Activated T-cell treated with anti-CD3 and anti-CD28 coated beads, Interleukin-2, amount 50 U/mL, for 72 hours (primary cell): Measurements from ENCODE around the gene E2F3. TPM values are rescaled to one million over a fixed set of nuclear protein-coding genes. Genes with fewer than 3 reads are reported as not detected.
"Not testable (repeated sequence)": the region's sequence is repeated elsewhere in the genome, so short reads cannot be mapped to it uniquely, and the experiment has no call there.

Source experiments
- ATAC-seq, 2 donors: fragments of 150-1000 bp; cut with Tn5 transposase; replicated peaks in 1 of 2; 2 replicates each; pipeline ENCODE4 v1.10.0; 2021; ENCODE audit warnings: moderate library complexity in 2 of 2, mild to moderate bottlenecking in 1 of 2
- DNase-seq, 2 donors: peaks; one replicate each; pipeline ENCODE4 v3.0.0; 2021 to 2022; ENCODE audit warnings: mixed read lengths in 1 of 2
- H3K27ac Mint-ChIP-seq: one replicate; pipeline ENCODE4 v1.8.0; 2022; ENCODE audit warnings: mild to moderate bottlenecking, moderate library complexity, mixed read lengths
- H3K27me3 Mint-ChIP-seq: one replicate; pipeline ENCODE4 v1.8.0; 2022; ENCODE audit warnings: low read depth, mixed read lengths
- H3K36me3 Mint-ChIP-seq, 2 donors: one replicate each; pipeline ENCODE4 v1.8.0; 2022; ENCODE audit warnings: mixed read lengths in 2 of 2, mild to moderate bottlenecking in 1 of 2; ENCODE audit not compliant: insufficient read depth in 2 of 2
- H3K4me1 Mint-ChIP-seq: one replicate; pipeline ENCODE4 v1.8.0; 2022; ENCODE audit warnings: low read depth, mixed read lengths
- H3K4me3 Mint-ChIP-seq, 2 donors: one replicate each; pipeline ENCODE4 v1.8.0; 2022; ENCODE audit warnings: mild to moderate bottlenecking in 2 of 2, mixed read lengths in 2 of 2, moderate library complexity in 2 of 2
- H3K9me3 Mint-ChIP-seq, 2 donors: one replicate each; pipeline ENCODE4 v1.8.0; 2022; ENCODE audit warnings: mixed read lengths in 2 of 2
- total RNA-seq, 2 donors: library from RNA; stranded (reverse); gene quantifications; one replicate each; pipeline ENCODE4 v1.2.3, GENCODE V29; 2022

The E2F3 gene
- total RNA-seq, 2 donors from 2014 or later: 17.5 to 18.0 TPM

GRCh38 chr6:20490591-20490990, 88.9 kb downstream of the E2F3 start:
- ATAC-seq: no peak
- H3K27ac Mint-ChIP-seq: no peak overlapping the region
- H3K9me3 Mint-ChIP-seq: no peaks in the 10 kb centered on the region
- no peak for DNase-seq
- H3K4me1 Mint-ChIP-seq: peaks cover 9% of the 10 kb centered on the region
- H3K27me3 Mint-ChIP-seq: no peaks in the 10 kb centered on the region
- H3K4me3 Mint-ChIP-seq: no peak overlapping the region
- H3K36me3 Mint-ChIP-seq: peaks cover 5 to 22% of the 10 kb centered on the region in 2 donors

- peaks cover 2 to 16% of the 10 kb centered on the region in 2 donors for H3K36me3 Mint-ChIP-seq
- H3K9me3 Mint-ChIP-seq: no peaks in the 10 kb centered on the region
- H3K4me1 Mint-ChIP-seq: no peaks in the 10 kb centered on the region
- H3K27ac Mint-ChIP-seq: no peak overlapping the region
- no peak for DNase-seq
- ATAC-seq: no peak
- no peak overlapping the region for H3K4me3 Mint-ChIP-seq
- H3K27me3 Mint-ChIP-seq: no peaks in the 10 kb centered on the region
Measured at GRCh38 chr6:20492099-20492498, 90.4 kb downstream of the E2F3 start.

- H3K27ac Mint-ChIP-seq: no peak overlapping the region
- no peaks in the 10 kb centered on the region for H3K36me3 Mint-ChIP-seq
- H3K9me3 Mint-ChIP-seq: no peaks in the 10 kb centered on the region
- ATAC-seq: no peak
- no peak for DNase-seq
- no peaks in the 10 kb centered on the region for H3K4me1 Mint-ChIP-seq
- no peak overlapping the region for H3K4me3 Mint-ChIP-seq
- no peaks in the 10 kb centered on the region for H3K27me3 Mint-ChIP-seq
Measured at GRCh38 chr6:20497216-20498040, 95.7 kb downstream of the E2F3 start.

GRCh38 chr6:20498041-20498385, 96.3 kb downstream of the E2F3 start:
- no peaks in the 10 kb centered on the region for H3K4me1 Mint-ChIP-seq
- no peak for DNase-seq
- H3K4me3 Mint-ChIP-seq: no peak overlapping the region
- no peaks in the 10 kb centered on the region for H3K36me3 Mint-ChIP-seq
- no peak for ATAC-seq
- no peak overlapping the region for H3K27ac Mint-ChIP-seq
- no peaks in the 10 kb centered on the region for H3K27me3 Mint-ChIP-seq
- H3K9me3 Mint-ChIP-seq: no peaks in the 10 kb centered on the region

- no peaks in the 10 kb centered on the region for H3K9me3 Mint-ChIP-seq
- no peak overlapping the region for H3K4me3 Mint-ChIP-seq
- H3K36me3 Mint-ChIP-seq: no peaks in the 10 kb centered on the region
- no peak for ATAC-seq
- H3K4me1 Mint-ChIP-seq: no peaks in the 10 kb centered on the region
- DNase-seq: no peak
- H3K27ac Mint-ChIP-seq: no peak overlapping the region
- no peaks in the 10 kb centered on the region for H3K27me3 Mint-ChIP-seq
Measured at GRCh38 chr6:20509212-20509611, 107.5 kb downstream of the E2F3 start.

GRCh38 chr6:20511852-20512251, 110.2 kb downstream of the E2F3 start:
- H3K36me3 Mint-ChIP-seq: no peaks in the 10 kb centered on the region
- H3K4me1 Mint-ChIP-seq: no peaks in the 10 kb centered on the region
- H3K4me3 Mint-ChIP-seq: no peak overlapping the region
- ATAC-seq (no peak), DNase-seq (no peak)
- no peaks in the 10 kb centered on the region for H3K9me3 Mint-ChIP-seq
- H3K27me3 Mint-ChIP-seq: no peaks in the 10 kb centered on the region
- no peak overlapping the region for H3K27ac Mint-ChIP-seq

- not testable (repeated sequence) for H3K36me3 Mint-ChIP-seq, DNase-seq, H3K4me3 Mint-ChIP-seq, H3K27ac Mint-ChIP-seq, H3K9me3 Mint-ChIP-seq, ATAC-seq
- H3K4me1 Mint-ChIP-seq: peaks cover 16% of the 10 kb centered on the region
- H3K27me3 Mint-ChIP-seq: peaks cover 13% of the 10 kb centered on the region
Measured at GRCh38 chr6:20525208-20525607, 123.5 kb downstream of the E2F3 start.

- peaks cover 16% of the 10 kb centered on the region for H3K4me1 Mint-ChIP-seq
- peak in 1 of 2 donors; percentile 6 for DNase-seq
- H3K27ac Mint-ChIP-seq, H3K36me3 Mint-ChIP-seq, H3K9me3 Mint-ChIP-seq, H3K4me3 Mint-ChIP-seq, H3K27me3 Mint-ChIP-seq: not testable (repeated sequence)
- ATAC-seq: peak; percentile 59 to 68
Measured at GRCh38 chr6:20529086-20529448, 127.4 kb downstream of the E2F3 start.

- Mint-ChIP-seq H3K4me1 (peaks cover 40% of the 10 kb centered on the region), H3K9me3 (no peaks in the 10 kb centered on the region), H3K4me3 (peak overlapping the region in 1 of 2 donors; percentile 10), H3K36me3 (peaks cover 5% of the 10 kb centered on the region in 2 donors), H3K27ac (peak overlapping the region; percentile 79), H3K27me3 (no peaks in the 10 kb centered on the region)
- DNase-seq (no peak), ATAC-seq (no peak)
Measured at GRCh38 chr6:20532881-20533280, 131.2 kb downstream of the E2F3 start.

- no peak for DNase-seq
Measured at GRCh38 chr6:20533746-20534294, 132.1 kb downstream of the E2F3 start.

GRCh38 chr6:20534295-20535262, 132.9 kb downstream of the E2F3 start, which contains the start of gene CDKAL1:
CDKAL1 (plus strand) TSS chr6:20534457; CDS start chr6:20546351, 11,894 bp downstream.
- Mint-ChIP-seq H3K27me3 (no peaks in the 10 kb centered on the region), H3K27ac (peak within 1 kb of the TSS; percentile 97), H3K4me3 (peak within 1 kb of the TSS; percentile 92 to 98), H3K9me3 (no peaks in the 10 kb centered on the region), H3K36me3 (peaks cover 5 to 7% of the 10 kb centered on the region in 2 donors), H3K4me1 (peaks cover 43% of the 10 kb centered on the region)
- DNase-seq (peak; percentile 88 to 90), ATAC-seq (peak; percentile 93 to 94)

More at GRCh38 chr6:20533746-20534294, 132.1 kb downstream of the E2F3 start:
- Mint-ChIP-seq H3K27ac (peak overlapping the region; percentile 97), H3K4me1 (peaks cover 37% of the 10 kb centered on the region), H3K9me3 (no peaks in the 10 kb centered on the region), H3K27me3 (no peaks in the 10 kb centered on the region), H3K4me3 (peak overlapping the region; percentile 92 to 98), H3K36me3 (peaks cover 5 to 6% of the 10 kb centered on the region in 2 donors)
- no peak for ATAC-seq

GRCh38 chr6:20538131-20538662, 136.5 kb downstream of the E2F3 start:
- Mint-ChIP-seq H3K27ac (no peak overlapping the region), H3K4me3 (no peak overlapping the region), H3K36me3 (peaks cover 11 to 19% of the 10 kb centered on the region in 2 donors), H3K27me3 (no peaks in the 10 kb centered on the region), H3K9me3 (no peaks in the 10 kb centered on the region), H3K4me1 (peaks cover 66% of the 10 kb centered on the region)
- DNase-seq: no peak
- ATAC-seq: no peak
